ENCODE results near the gene NKX3-2.

The NKX3-2 gene

GRCh38 chr4:13511101-13511500 lies 33.2 kb downstream of the NKX3-2 start:
- no peak overlapping the region for H3K27ac ChIP-seq
- TF ChIP-seq FOXP2 (optimal IDR thresholded peaks at IDR 0.05; ENCODE audit: control extremely low read depth, extremely low read length, insufficient read depth) = no peak
- no peak for TF ChIP-seq POLR2AphosphoS5 (IDR thresholded peaks at IDR 0.05; ENCODE audit: borderline replicate concordance, low read depth, low read length)
- TF ChIP-seq EZH2 (IDR thresholded peaks at IDR 0.05) = no peak
- H3K9me3 ChIP-seq (ENCODE audit: low read depth, low read length) = no peaks in the 10 kb centered on the region
- DNase-seq (ENCODE audit: low read depth, low spot score) = no peak
- no peaks in the 10 kb centered on the region for H3K36me3 ChIP-seq (ENCODE audit: insufficient read depth, low read length)
- H3K9ac ChIP-seq (ENCODE audit: insufficient read length) = no peak overlapping the region
- no peak overlapping the region for H3K4me3 ChIP-seq

- H3K9ac ChIP-seq (ENCODE audit: insufficient read length) = no peak overlapping the region
- H3K4me3 ChIP-seq = no peak overlapping the region
- DNase-seq (ENCODE audit: low read depth, low spot score) = no peak
Measured at GRCh38 chr4:13509442-13509841, 34.9 kb downstream of the NKX3-2 start.

GRCh38 chr4:13504374-13504773 lies 39.9 kb downstream of the NKX3-2 start:
- no peak for DNase-seq (ENCODE audit: low read depth, low spot score)
- Histone ChIP-seq H3K9ac (ENCODE audit: insufficient read length) (no peak overlapping the region), H3K4me3 (no peak overlapping the region), H3K9me3 (ENCODE audit: low read depth, low read length) (no peaks in the 10 kb centered on the region), H3K36me3 (ENCODE audit: insufficient read depth, low read length) (no peaks in the 10 kb centered on the region), H3K27ac (no peak overlapping the region)
- TF ChIP-seq POLR2AphosphoS5 (IDR thresholded peaks at IDR 0.05; ENCODE audit: borderline replicate concordance, low read depth, low read length) = no peak

More at GRCh38 chr4:13509442-13509841, 34.9 kb downstream of the NKX3-2 start:
- Histone ChIP-seq H3K9me3 (ENCODE audit: low read depth, low read length) (no peaks in the 10 kb centered on the region), H3K36me3 (ENCODE audit: insufficient read depth, low read length) (no peaks in the 10 kb centered on the region), H3K27ac (no peak overlapping the region)
- TF ChIP-seq EZH2 (IDR thresholded peaks at IDR 0.05) (no peak), POLR2AphosphoS5 (IDR thresholded peaks at IDR 0.05; ENCODE audit: borderline replicate concordance, low read depth, low read length) (no peak), FOXP2 (optimal IDR thresholded peaks at IDR 0.05; ENCODE audit: control extremely low read depth, extremely low read length, insufficient read depth) (no peak)

GRCh38 chr4:13498469-13498868 lies 45.8 kb downstream of the NKX3-2 start:
- DNase-seq (ENCODE audit: low read depth, low spot score) = no peak
- no peak overlapping the region for H3K4me3 ChIP-seq
- no peaks in the 10 kb centered on the region for H3K9me3 ChIP-seq (ENCODE audit: low read depth, low read length)
- TF ChIP-seq FOXP2 (optimal IDR thresholded peaks at IDR 0.05; ENCODE audit: control extremely low read depth, extremely low read length, insufficient read depth) (no peak), EZH2 (IDR thresholded peaks at IDR 0.05) (no peak), POLR2AphosphoS5 (IDR thresholded peaks at IDR 0.05; ENCODE audit: borderline replicate concordance, low read depth, low read length) (no peak)
- H3K36me3 ChIP-seq (ENCODE audit: insufficient read depth, low read length) = no peaks in the 10 kb centered on the region
- no peak overlapping the region for H3K9ac ChIP-seq (ENCODE audit: insufficient read length)
- H3K27ac ChIP-seq = no peak overlapping the region

- Histone ChIP-seq H3K36me3 (ENCODE audit: insufficient read depth, low read length) (no peaks in the 10 kb centered on the region), H3K9me3 (ENCODE audit: low read depth, low read length) (no peaks in the 10 kb centered on the region), H3K4me3 (no peak overlapping the region), H3K27ac (no peak overlapping the region), H3K9ac (ENCODE audit: insufficient read length) (no peak overlapping the region)
- no peak for DNase-seq (ENCODE audit: low read depth, low spot score)
- TF ChIP-seq EZH2 (IDR thresholded peaks at IDR 0.05) (no peak), POLR2AphosphoS5 (IDR thresholded peaks at IDR 0.05; ENCODE audit: borderline replicate concordance, low read depth, low read length) (no peak), FOXP2 (optimal IDR thresholded peaks at IDR 0.05; ENCODE audit: control extremely low read depth, extremely low read length, insufficient read depth) (no peak)
Measured at GRCh38 chr4:13496605-13497004, 47.7 kb downstream of the NKX3-2 start.

GRCh38 chr4:13495753-13496152 lies 48.6 kb downstream of the NKX3-2 start:
- TF ChIP-seq EZH2 (IDR thresholded peaks at IDR 0.05) = no peak
- no peak for TF ChIP-seq FOXP2 (optimal IDR thresholded peaks at IDR 0.05; ENCODE audit: control extremely low read depth, extremely low read length, insufficient read depth)
- H3K36me3 ChIP-seq (ENCODE audit: insufficient read depth, low read length) = no peaks in the 10 kb centered on the region
- no peak overlapping the region for H3K9ac ChIP-seq (ENCODE audit: insufficient read length)
- H3K9me3 ChIP-seq (ENCODE audit: low read depth, low read length) = no peaks in the 10 kb centered on the region
- H3K4me3 ChIP-seq = no peak overlapping the region
- H3K27ac ChIP-seq = no peak overlapping the region
- DNase-seq (ENCODE audit: low read depth, low spot score) = no peak

- H3K4me3 ChIP-seq = no peak overlapping the region
- peak overlapping the region; percentile 67; the same call in 1 of the 2 replicates for H3K27ac ChIP-seq
Measured at GRCh38 chr4:13493793-13494192, 50.5 kb downstream of the NKX3-2 start.

GRCh38 chr4:13492747-13493146 lies 51.6 kb downstream of the NKX3-2 start:
- no peak for TF ChIP-seq POLR2AphosphoS5 (IDR thresholded peaks at IDR 0.05; ENCODE audit: borderline replicate concordance, low read depth, low read length)
- TF ChIP-seq FOXP2 (optimal IDR thresholded peaks at IDR 0.05; ENCODE audit: control extremely low read depth, extremely low read length, insufficient read depth) = no peak
- no peak for TF ChIP-seq EZH2 (IDR thresholded peaks at IDR 0.05)
- H3K36me3 ChIP-seq (ENCODE audit: insufficient read depth, low read length) = no peaks in the 10 kb centered on the region
- DNase-seq (ENCODE audit: low read depth, low spot score) = no peak
- H3K9ac ChIP-seq (ENCODE audit: insufficient read length) = no peak overlapping the region
- no peaks in the 10 kb centered on the region for H3K9me3 ChIP-seq (ENCODE audit: low read depth, low read length)
- no peak overlapping the region for H3K27ac ChIP-seq
- no peak overlapping the region for H3K4me3 ChIP-seq

More at GRCh38 chr4:13493793-13494192, 50.5 kb downstream of the NKX3-2 start:
- no peaks in the 10 kb centered on the region for H3K36me3 ChIP-seq (ENCODE audit: insufficient read depth, low read length)
- TF ChIP-seq POLR2AphosphoS5 (IDR thresholded peaks at IDR 0.05; ENCODE audit: borderline replicate concordance, low read depth, low read length) = no peak; the same call in 1 of the 2 replicates
- no peak for TF ChIP-seq EZH2 (IDR thresholded peaks at IDR 0.05)
- TF ChIP-seq FOXP2 (optimal IDR thresholded peaks at IDR 0.05; ENCODE audit: control extremely low read depth, extremely low read length, insufficient read depth) = no peak
- DNase-seq (ENCODE audit: low read depth, low spot score) = no peak
- H3K9me3 ChIP-seq (ENCODE audit: low read depth, low read length) = no peaks in the 10 kb centered on the region
- no peak overlapping the region for H3K9ac ChIP-seq (ENCODE audit: insufficient read length)
